Activated CD4-positive, alpha-beta T cell treated with anti-CD3 and anti-CD28 coated beads, Interleukin-2, Interleukin-4, amounts not matched to agents 100 ng/mL and 50 ng/mL, durations not matched to agents 16 hours and 8 hours (primary cell): ENCODE measurements around the gene ORAI3.

Source experiments
- DNase-seq: peaks from one replicate; pipeline ENCODE4 v3.0.0-alpha.2; 2020; ENCODE audit warnings: low spot score

ORAI3 gene

GRCh38 chr16:30992276-30992780 lies 43.5 kb downstream of the ORAI3 start:
- DNase-seq: no peak

GRCh38 chr16:30992931-30993816 lies 44.3 kb downstream of the ORAI3 start:
- DNase-seq: no peak

- no peak for DNase-seq
Observed at GRCh38 chr16:30995927-30996323, 47.1 kb downstream of the ORAI3 start.

GRCh38 chr16:30996324-30996984 lies 47.6 kb downstream of the ORAI3 start:
- no peak for DNase-seq

GRCh38 chr16:30996985-30997724 lies 48.3 kb downstream of the ORAI3 start:
- DNase-seq: peak; percentile 85

GRCh38 chr16:30997725-30998711 lies 49.1 kb downstream of the ORAI3 start:
- DNase-seq: no peak

- no peak for DNase-seq
Observed at GRCh38 chr16:30998852-30999761, 50.2 kb downstream of the ORAI3 start.

GRCh38 chr16:31000671-31001382 lies 52.0 kb downstream of the ORAI3 start:
- no peak for DNase-seq

GRCh38 chr16:31001507-31002249 lies 52.8 kb downstream of the ORAI3 start:
- no peak for DNase-seq

GRCh38 chr16:31002250-31002700 lies 53.4 kb downstream of the ORAI3 start:
- no peak for DNase-seq

GRCh38 chr16:31002862-31003341 lies 54.0 kb downstream of the ORAI3 start:
- DNase-seq: no peak

- DNase-seq: no peak
Observed at GRCh38 chr16:31003744-31004143, 54.9 kb downstream of the ORAI3 start.
